MM.1S (cell line): ENCODE measurements around the gene DNAJC27.
A peak's percentile ranks its signal among the peaks of the same experiment; 100 is the strongest.
"Not testable (repeated sequence)": the region's sequence is repeated elsewhere in the genome, so short reads cannot be mapped to it uniquely, and the experiment has no call there.

Experiments
- DNase-seq: peaks from one replicate; pipeline ENCODE4 v3.0.0-alpha.2; 2015
- H2AFZ ChIP-seq: fragments of 300-600 bp; sonication (generic); 2 replicates; pipeline ENCODE4 v1.6.0; 2016; ENCODE audit warnings: antibody characterized with exemption, low read length
- H3F3A ChIP-seq: fragments of 300-600 bp; sonication (generic); 2 replicates; pipeline ENCODE4 v1.6.1; 2016; ENCODE audit warnings: mild to moderate bottlenecking, antibody characterized with exemption, low read length, moderate library complexity, mixed read lengths; ENCODE audit not compliant: insufficient read depth
- H3K27ac ChIP-seq: fragments of 300-600 bp; sonication (generic); 2 replicates; pipeline ENCODE4 v1.5.1; 2016; ENCODE audit warnings: mild to moderate bottlenecking, low read length
- H3K27me3 ChIP-seq: fragments of 300-600 bp; sonication (generic); replicated peaks from 2 replicates; pipeline ENCODE4 v1.6.0; 2016; ENCODE audit warnings: low read length; ENCODE audit not compliant: insufficient read depth
- H3K36me3 ChIP-seq: fragments of 300-600 bp; sonication (generic); replicated peaks from 2 replicates; pipeline ENCODE4 v1.6.1; 2016; ENCODE audit warnings: mild to moderate bottlenecking, low read length, mixed read lengths; ENCODE audit not compliant: insufficient read depth
- H3K4me1 ChIP-seq: fragments of 300-600 bp; sonication (generic); 2 replicates; pipeline ENCODE4 v1.6.1; 2016; ENCODE audit warnings: low read length, mixed read lengths
- H3K4me2 ChIP-seq: fragments of 300-600 bp; sonication (generic); 2 replicates; pipeline ENCODE4 v1.6.0; 2016; ENCODE audit warnings: low read depth, low read length
- H3K4me3 ChIP-seq: fragments of 300-600 bp; sonication (generic); 2 replicates; pipeline ENCODE4 v1.5.1; 2016; ENCODE audit warnings: low read length, mixed read lengths
- H3K79me2 ChIP-seq: fragments of 300-600 bp; sonication (generic); 2 replicates; pipeline ENCODE4 v1.6.1; 2016; ENCODE audit warnings: mixed run types, low read length, mixed read lengths
- H3K9ac ChIP-seq: fragments of 300-600 bp; sonication (generic); 2 replicates; pipeline ENCODE4 v1.6.1; 2016; ENCODE audit warnings: low read length, mixed read lengths
- H3K9me2 ChIP-seq: fragments of 300-600 bp; sonication (generic); replicated peaks from 2 replicates; pipeline ENCODE4 v1.6.1; 2016; ENCODE audit warnings: mild to moderate bottlenecking, low read length, mixed read lengths; ENCODE audit not compliant: insufficient read depth
- H3K9me3 ChIP-seq: fragments of 300-600 bp; sonication (generic); replicated peaks from 2 replicates; pipeline ENCODE4 v1.6.1; 2016; ENCODE audit warnings: mild to moderate bottlenecking, low read length, mixed read lengths; ENCODE audit not compliant: insufficient read depth
- H4K20me1 ChIP-seq: fragments of 300-600 bp; sonication (generic); 2 replicates; pipeline ENCODE4 v1.6.1; 2016; ENCODE audit warnings: mild to moderate bottlenecking, low read length, moderate library complexity, mixed read lengths; ENCODE audit not compliant: insufficient read depth
- EZH2 ChIP-seq: fragments of 300-600 bp; sonication (generic); optimal IDR thresholded peaks from 2 replicates; pipeline ENCODE3; 2017; ENCODE audit warnings: low read depth, mild to moderate bottlenecking, antibody characterized with exemption, low read length, mixed read lengths
- EZH2phosphoT487 ChIP-seq: fragments of 300-600 bp; sonication (generic); IDR thresholded peaks from 2 replicates; pipeline ENCODE4 v1.6.1; 2018; ENCODE audit warnings: antibody characterized with exemption, low read length
- TF ChIP-seq, protein P1 (sequence below): fragments of 300-600 bp; sonication (generic); IDR thresholded peaks from 2 replicates; pipeline ENCODE4 v1.5.1; 2016; ENCODE audit warnings: antibody characterized with exemption, low read length, mixed read lengths

DNAJC27 gene

DNA sequence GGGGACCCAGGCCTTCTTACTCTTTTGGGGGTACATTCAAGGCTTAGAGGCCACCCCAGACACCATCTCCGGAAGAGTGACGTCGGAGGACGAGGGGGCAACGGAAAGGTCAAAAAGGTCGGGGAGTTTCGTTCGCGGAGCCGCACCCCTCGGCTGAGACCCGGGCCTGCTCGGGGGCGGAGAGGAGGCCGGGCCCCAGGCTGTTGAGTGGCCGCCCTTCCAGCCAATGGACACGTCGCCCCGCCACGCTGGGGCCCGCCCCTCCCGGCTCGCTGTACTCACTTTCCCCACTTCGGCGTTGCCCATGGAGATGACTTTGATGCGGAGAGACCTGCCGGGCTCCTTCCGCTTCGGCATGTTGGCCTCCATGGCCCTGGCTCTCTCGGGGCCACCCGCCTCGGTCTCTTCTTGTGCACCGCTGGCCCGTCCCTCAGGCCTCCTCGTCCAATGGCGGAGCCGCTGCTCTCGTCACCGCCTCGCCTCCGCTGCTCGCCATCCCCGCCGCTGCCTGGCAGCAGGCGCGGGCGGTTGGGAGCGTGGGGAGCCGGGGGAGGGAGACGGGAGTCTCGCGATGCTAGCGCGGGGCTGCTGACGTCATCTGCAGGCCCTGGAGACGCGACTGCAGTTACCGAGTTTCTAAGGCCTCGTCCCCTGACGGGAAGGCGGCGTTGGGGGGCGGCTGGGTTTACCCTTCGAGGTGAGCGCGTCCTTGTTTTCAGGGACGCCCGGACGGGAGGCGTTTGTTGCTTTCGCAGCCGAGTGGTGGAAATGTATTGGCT lies at the start of gene DNAJC27:
Gene DNAJC27, minus strand, starts transcription at position 420 of the 779 bp plus-strand sequence. Its CDS starts 51 bp downstream, at position 369.
- peak within 1 kb of the TSS; percentile 87 for H3K27ac ChIP-seq
- TF ChIP-seq EZH2phosphoT487 (no peak), EZH2 (no peak)
- TF ChIP-seq, protein P1, sequence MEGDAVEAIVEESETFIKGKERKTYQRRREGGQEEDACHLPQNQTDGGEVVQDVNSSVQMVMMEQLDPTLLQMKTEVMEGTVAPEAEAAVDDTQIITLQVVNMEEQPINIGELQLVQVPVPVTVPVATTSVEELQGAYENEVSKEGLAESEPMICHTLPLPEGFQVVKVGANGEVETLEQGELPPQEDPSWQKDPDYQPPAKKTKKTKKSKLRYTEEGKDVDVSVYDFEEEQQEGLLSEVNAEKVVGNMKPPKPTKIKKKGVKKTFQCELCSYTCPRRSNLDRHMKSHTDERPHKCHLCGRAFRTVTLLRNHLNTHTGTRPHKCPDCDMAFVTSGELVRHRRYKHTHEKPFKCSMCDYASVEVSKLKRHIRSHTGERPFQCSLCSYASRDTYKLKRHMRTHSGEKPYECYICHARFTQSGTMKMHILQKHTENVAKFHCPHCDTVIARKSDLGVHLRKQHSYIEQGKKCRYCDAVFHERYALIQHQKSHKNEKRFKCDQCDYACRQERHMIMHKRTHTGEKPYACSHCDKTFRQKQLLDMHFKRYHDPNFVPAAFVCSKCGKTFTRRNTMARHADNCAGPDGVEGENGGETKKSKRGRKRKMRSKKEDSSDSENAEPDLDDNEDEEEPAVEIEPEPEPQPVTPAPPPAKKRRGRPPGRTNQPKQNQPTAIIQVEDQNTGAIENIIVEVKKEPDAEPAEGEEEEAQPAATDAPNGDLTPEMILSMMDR, result no peak
- H2AFZ ChIP-seq, result peak within 1 kb of the TSS; percentile 81
- no peaks in the 10 kb centered on the region for H4K20me1 ChIP-seq
- H3K27me3 ChIP-seq, result no peaks in the 10 kb centered on the region
- no peaks in the 10 kb centered on the region for H3K9me3 ChIP-seq
- H3K79me2 ChIP-seq, result peaks cover 35% of the 10 kb centered on the region
- peak within 1 kb of the TSS; percentile 99 for H3K9ac ChIP-seq
- peaks cover 9% of the 10 kb centered on the region; the same call in 1 of the 2 replicates for H3K4me1 ChIP-seq
- peaks cover 8% of the 10 kb centered on the region; the same call in 1 of the 2 replicates for H3F3A ChIP-seq
- no peaks in the 10 kb centered on the region for H3K9me2 ChIP-seq
- peak; percentile 96 for DNase-seq
- no peaks in the 10 kb centered on the region for H3K36me3 ChIP-seq
- peak within 1 kb of the TSS; percentile 82 for H3K4me3 ChIP-seq
- peak within 1 kb of the TSS; percentile 96 for H3K4me2 ChIP-seq

DNA sequence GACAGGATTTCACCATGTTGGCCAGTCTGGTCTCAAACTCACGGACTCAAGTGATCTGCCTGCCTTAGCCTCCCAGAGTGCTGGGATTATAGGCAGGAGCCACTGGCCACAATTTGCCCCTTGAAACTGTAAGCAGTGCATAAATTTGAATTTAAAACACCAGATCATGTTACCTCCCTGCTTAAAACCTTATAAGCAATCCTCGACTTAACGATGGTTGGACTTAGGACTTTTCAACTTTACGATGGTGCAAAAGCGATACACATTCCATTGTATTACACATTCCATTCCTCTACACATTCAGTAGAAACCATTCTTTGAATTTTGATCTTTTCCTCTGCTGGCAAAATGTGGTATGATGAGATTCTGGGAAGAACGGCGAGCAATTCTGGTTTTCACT lies 46.9 kb upstream of the DNAJC27 start:
- Histone ChIP-seq H3K9ac (no peak overlapping the region), H3K9me3 (no peaks in the 10 kb centered on the region), H3K9me2 (no peaks in the 10 kb centered on the region), H3F3A (no peaks in the 10 kb centered on the region), H2AFZ (no peak overlapping the region), H3K27me3 (no peaks in the 10 kb centered on the region), H3K36me3 (no peaks in the 10 kb centered on the region), H3K4me2 (no peak overlapping the region), H3K4me1 (peaks cover 8% of the 10 kb centered on the region; the same call in 1 of the 2 replicates), H3K27ac (no peak overlapping the region), H3K79me2 (no peaks in the 10 kb centered on the region), H3K4me3 (no peak overlapping the region), H4K20me1 (no peaks in the 10 kb centered on the region)
- no peak for DNase-seq
- TF ChIP-seq EZH2phosphoT487, result no peak
- TF ChIP-seq EZH2, result no peak
- TF ChIP-seq, protein P1, result no peak

DNA sequence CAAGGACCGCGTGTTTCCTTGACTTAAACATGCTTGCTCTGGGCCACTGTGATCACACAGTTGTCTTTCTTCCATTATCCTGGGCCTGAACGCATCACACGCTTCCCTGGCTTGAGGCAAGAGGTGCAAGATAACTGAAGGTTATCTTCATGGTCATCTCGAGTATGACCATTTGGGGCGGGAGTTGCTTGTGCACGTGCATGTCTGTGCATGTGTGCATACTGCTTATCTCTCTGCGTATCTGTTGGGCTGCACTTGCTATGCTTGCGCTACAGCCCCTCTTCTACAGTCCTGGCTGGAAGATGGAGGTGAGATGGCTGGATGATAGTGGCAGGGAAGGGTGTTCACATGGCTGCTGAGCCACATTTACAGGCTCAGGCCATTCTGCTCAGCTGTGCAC lies 42.9 kb upstream of the DNAJC27 start:
- TF ChIP-seq EZH2 (no peak), EZH2phosphoT487 (no peak)
- TF ChIP-seq, protein P1, result no peak
- Histone ChIP-seq H3K4me2 (no peak overlapping the region), H3K79me2 (no peaks in the 10 kb centered on the region), H3K36me3 (no peaks in the 10 kb centered on the region), H3K4me1 (peaks cover 8% of the 10 kb centered on the region; the same call in 1 of the 2 replicates), H3K9ac (no peak overlapping the region), H3K27ac (no peak overlapping the region), H3K9me3 (no peaks in the 10 kb centered on the region), H2AFZ (no peak overlapping the region), H3K4me3 (no peak overlapping the region), H3K9me2 (no peaks in the 10 kb centered on the region), H4K20me1 (no peaks in the 10 kb centered on the region), H3K27me3 (no peaks in the 10 kb centered on the region), H3F3A (no peaks in the 10 kb centered on the region)
- DNase-seq, result no peak

DNA sequence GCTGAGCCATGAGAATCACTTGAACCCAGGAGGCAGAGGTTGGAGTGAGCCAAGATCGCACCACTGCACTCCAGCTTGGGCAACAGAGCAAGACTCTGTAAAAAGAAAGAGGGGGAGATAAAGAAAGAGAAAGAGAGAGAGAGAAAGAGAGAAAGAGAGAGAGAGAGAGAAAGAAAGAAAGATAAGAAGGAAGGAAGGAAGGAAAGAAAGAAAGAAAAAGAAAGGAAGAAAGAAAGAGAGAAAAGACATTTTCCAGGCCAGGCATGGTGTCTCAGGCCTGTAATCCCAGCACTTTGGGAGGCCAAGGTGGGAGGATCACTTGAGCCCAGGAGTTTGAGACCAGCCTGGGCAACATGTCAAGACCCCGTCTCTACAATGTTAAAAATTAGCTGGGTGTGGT lies 39.6 kb upstream of the DNAJC27 start:
- H4K20me1 ChIP-seq, H3K9me2 ChIP-seq, H3K27me3 ChIP-seq, H3K36me3 ChIP-seq, H2AFZ ChIP-seq, DNase-seq, H3F3A ChIP-seq, H3K79me2 ChIP-seq, H3K9ac ChIP-seq, H3K27ac ChIP-seq, H3K9me3 ChIP-seq, H3K4me2 ChIP-seq, H3K4me1 ChIP-seq, H3K4me3 ChIP-seq: not testable (repeated sequence)
